D721Med (cell line): Measurements from ENCODE around the gene ATP8A2.

Experiments
- DNase-seq: peaks from one replicate; pipeline ENCODE4 v3.0.0; 2011; ENCODE audit warnings: low spot score; ENCODE audit not compliant: insufficient read length
- FAIRE-seq: peaks from 2 replicates; lab custom pipeline; 2011; peaks lifted over from hg19 to GRCh38; lab: Jason Lieb, UNC
- TF ChIP-seq, protein P1 (sequence below): IDR thresholded peaks from 2 replicates; pipeline ENCODE4 v1.5.1; 2012; ENCODE audit warnings: mild to moderate bottlenecking, control low read depth; ENCODE audit not compliant: insufficient read depth; ENCODE audit errors: missing control alignments

ATP8A2 gene

DNA sequence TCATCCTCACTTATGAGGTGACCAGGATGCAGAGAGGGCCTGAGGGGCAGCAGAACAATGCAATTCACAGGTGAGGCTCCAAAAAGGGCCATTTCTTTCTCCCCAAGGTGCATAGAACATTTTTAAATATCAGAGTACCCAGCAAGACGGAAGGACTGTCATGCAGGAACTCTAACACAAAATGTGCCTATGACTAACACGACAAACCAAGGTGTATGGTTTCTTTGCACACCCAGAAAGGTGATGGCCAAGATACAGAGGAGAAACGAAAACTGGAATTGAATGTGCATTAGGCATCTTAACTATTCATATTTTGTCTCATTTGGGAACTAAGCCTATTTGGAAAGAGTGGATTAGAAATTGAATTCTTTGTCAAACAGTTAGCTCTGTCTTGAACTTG lies 650.2 kb downstream of the ATP8A2 start:
- FAIRE-seq, result no peak
- TF ChIP-seq, protein P1, sequence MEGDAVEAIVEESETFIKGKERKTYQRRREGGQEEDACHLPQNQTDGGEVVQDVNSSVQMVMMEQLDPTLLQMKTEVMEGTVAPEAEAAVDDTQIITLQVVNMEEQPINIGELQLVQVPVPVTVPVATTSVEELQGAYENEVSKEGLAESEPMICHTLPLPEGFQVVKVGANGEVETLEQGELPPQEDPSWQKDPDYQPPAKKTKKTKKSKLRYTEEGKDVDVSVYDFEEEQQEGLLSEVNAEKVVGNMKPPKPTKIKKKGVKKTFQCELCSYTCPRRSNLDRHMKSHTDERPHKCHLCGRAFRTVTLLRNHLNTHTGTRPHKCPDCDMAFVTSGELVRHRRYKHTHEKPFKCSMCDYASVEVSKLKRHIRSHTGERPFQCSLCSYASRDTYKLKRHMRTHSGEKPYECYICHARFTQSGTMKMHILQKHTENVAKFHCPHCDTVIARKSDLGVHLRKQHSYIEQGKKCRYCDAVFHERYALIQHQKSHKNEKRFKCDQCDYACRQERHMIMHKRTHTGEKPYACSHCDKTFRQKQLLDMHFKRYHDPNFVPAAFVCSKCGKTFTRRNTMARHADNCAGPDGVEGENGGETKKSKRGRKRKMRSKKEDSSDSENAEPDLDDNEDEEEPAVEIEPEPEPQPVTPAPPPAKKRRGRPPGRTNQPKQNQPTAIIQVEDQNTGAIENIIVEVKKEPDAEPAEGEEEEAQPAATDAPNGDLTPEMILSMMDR, result no peak
- no peak for DNase-seq

DNA sequence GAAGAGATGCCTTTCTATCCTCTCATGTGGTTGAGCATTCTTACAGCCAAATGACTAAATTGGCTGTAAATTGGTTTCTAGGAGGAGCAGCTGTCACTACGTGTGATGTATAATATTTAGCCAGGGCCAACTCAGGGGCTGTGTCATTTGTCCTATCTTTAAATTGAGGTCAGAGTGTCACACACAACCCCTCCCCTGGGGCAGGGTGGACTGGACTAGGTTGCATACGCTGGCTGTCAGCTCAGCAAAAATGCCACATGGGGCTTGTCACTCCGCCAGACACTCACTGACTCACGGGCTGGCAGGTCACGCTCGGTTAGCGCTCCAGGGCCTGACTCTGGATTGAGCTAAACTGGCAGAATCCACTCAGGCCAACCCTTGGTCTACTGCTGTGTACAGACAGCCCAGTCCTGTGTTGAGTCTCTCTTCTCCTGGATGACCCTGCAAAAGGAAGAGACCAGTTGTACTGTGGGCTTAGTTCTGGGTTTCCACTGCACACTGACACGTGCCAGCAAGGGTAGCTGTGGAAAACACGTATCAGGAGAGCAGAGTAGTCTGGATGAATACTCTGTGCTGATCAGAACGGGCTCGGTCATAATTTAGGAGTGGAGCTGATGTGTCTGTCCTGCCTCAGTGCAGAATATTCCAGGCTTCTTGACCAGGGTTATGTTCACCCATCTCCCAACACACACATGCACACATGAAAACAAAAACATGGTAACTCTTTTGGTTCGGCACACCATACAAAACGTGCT lies 650.9 kb downstream of the ATP8A2 start:
- TF ChIP-seq, protein P1, result no peak
- DNase-seq, result no peak
- FAIRE-seq, result no peak

DNA sequence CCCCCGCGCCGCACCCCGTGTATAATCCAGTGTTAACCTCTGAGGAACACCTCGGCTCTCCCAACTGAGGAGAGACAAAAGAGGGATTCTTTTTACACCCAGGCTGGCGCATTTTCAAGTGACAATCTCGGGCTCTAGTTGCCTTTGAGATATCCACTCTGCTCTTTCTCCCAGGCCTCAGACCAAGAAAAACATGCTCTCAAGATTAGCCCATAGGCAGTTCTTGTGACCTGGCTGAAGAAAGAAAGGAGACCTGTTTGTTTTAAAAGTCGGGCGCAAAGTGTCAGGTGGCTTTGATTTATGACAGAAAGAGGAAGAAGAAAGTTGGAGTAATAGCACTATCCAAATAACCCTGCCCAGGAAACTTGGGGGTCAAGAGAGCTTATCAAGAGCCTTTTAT lies 652.8 kb downstream of the ATP8A2 start:
- DNase-seq (no peak), FAIRE-seq (no peak)
- TF ChIP-seq, protein P1, result no peak

DNA sequence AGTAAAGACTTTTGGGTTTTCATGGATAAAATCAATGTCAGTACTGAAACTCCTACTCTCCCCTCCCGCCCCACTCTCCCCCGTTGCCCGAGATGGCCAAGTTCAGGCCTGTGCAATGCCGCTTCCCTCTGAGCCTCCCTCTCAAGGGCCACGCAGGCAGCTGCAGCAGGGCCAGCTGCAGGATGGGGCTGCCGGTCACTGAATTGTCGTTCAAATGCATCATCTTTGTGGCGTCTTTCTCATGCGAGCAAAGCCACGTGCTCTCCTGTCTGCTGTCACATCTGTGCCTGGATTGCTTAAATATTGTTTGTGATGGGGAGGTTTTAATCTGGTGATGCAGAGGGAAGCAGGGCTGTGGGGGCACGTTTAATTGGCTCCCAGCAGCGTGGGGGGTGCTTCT lies 653.4 kb downstream of the ATP8A2 start:
- TF ChIP-seq, protein P1, result no peak
- FAIRE-seq (no peak), DNase-seq (no peak)

DNA sequence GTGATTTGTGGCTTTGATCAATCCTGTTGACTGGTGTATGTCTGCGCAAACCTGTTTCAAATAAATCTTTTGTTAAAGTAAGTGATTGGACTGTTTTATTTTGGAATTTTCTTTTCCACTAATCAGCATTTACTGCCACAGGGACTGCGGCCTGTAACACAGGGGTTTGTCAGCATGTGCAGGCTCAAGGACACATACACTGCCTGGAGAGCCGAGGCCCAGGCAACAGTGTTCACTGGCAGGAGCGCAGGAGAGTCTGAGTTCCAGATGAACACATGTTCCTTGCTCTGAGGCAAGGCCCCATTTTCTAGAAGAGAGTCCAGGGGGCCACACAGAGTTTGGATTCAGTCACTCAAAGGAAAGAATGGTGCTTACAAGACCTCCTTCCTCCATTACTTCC lies 654.0 kb downstream of the ATP8A2 start:
- DNase-seq (no peak), FAIRE-seq (no peak)
- TF ChIP-seq, protein P1, result no peak

DNA sequence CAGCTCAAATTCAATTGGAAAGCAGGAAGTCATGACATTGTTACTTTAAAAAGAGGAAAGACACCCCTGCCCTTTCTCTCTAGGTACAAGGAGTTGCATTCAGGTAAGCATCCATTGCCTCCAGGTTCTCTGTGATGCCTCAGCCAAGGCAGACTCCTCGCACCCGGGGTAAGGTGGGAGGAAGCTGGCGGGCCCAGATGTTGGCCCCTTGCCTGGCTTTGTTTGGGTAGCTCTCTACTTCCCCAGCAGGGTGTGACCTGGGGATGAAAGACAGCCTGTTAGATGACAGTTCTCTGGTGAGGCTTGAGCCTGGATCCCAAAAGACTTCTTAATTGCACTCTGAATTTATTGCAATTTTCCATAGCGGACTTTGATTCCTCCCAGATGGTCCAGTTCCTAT lies 654.4 kb downstream of the ATP8A2 start:
- TF ChIP-seq, protein P1, result no peak
- no peak for FAIRE-seq
- no peak for DNase-seq

DNA sequence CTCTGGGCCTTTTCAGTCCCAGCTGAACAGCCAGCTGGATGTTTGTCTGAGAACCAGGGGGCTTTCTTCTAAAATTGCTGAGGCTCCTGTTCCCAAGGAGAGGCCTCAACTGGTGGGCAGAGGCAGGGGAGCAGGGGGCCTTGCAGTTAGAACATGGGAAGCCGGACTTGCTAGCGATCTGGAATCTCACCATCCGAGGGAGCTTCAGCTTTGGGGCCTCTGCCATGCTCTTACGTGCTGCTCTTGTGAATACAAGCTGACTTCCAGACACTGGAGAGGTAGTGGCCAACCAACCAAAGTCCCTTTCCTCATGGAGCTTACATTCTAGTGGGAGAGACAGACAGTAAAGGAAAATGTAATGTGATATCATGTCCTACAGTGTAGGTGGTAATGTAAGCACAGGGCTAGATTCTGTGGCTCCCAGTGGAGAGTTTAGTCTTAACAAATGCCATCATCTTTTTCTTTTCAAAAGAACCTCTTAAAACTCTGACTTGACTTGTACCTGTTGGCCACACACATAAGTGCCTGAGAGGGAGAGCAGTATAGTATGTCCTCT lies 657.9 kb downstream of the ATP8A2 start:
- FAIRE-seq (no peak), DNase-seq (no peak)
- TF ChIP-seq, protein P1, result no peak
